ENCODE data around the gene RASGRF2.
"Not testable (repeated sequence)": the region's sequence is repeated elsewhere in the genome, so short reads cannot be mapped to it uniquely, and the experiment has no call there.

RASGRF2 gene

DNA sequence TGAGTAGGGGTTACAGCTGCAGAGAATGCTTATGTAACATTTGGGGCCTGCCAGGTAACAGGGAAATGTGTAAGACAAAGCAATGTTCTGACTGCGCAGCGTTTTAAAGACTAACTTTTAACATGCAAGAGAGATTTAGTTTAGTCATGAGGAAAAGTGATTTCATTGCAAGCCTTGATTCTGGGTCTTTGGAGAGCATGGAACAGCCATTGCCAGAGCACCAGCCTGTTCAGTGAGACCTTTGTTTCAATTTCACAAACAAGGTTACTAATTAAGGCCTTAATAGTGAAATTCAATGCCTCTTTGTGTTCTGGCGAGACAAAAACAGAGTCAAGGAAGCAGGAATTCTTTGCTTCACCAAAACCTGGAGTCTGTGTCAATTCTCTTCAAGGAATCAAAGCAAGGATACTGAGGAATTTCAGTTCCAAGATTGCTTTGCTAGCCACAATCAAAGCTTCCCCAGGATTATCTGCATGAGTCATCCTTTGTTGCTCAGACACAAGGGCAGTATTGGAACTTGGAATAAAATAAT is 287.3 kb downstream of the RASGRF2 start:
- DNase-seq: no peak

DNA sequence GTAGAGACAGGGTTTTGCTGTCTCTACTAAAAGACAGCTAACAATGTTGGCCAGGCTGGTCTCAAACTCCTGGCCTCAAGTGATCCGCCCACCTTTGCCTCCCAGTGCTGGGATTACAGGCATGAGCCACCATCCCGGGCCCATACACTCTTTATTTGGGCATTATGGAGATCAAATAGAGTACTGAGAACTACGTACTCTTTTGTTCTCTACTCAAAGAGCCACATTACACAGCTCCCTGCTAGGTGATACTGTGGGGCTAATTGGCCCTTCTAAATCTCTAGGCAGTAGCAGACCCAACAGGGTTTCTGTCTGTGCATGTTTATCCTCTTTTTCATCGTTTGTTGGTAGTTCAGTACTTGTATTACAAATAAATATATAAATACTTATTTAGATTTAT is 289.1 kb downstream of the RASGRF2 start:
- no peak for DNase-seq

DNA sequence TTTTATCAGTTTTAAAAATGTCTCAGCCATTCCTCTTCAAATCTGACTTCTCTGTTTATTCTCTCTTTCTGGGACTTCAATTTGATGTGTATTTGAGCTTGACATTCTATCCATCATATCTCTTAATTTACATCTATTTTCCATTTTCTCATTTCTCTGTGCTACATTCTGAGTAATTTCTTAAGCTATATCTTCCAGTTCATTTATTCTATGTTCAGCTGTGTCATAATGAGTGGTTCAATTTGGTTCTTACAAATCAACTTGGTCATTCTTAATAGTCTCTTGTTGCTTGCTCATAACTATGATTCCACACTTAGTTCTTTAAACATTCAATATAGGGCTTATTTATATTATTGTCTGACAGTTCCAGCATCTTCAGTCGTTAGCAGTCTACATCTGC is 289.8 kb downstream of the RASGRF2 start:
- DNase-seq: no peak

DNA sequence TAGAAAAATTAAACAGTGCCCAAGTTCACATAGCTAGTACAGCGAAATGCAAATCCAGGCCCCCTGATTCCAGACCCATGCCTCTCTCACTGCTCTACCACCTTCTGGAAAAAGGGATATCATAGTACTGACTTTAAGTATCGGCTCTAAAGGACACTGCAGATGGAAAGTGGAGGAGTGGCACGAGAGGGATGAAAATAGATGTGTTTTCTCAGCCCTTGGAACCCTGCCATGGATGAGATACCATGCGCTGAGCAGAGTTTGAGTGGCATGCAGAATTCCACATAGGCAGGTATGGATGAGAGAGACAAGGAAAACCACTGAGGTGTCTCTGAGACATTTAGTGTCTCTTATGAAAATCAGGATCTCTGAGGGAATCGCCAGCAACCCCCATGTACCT is 291.8 kb downstream of the RASGRF2 start:
- DNase-seq: no peak

DNA sequence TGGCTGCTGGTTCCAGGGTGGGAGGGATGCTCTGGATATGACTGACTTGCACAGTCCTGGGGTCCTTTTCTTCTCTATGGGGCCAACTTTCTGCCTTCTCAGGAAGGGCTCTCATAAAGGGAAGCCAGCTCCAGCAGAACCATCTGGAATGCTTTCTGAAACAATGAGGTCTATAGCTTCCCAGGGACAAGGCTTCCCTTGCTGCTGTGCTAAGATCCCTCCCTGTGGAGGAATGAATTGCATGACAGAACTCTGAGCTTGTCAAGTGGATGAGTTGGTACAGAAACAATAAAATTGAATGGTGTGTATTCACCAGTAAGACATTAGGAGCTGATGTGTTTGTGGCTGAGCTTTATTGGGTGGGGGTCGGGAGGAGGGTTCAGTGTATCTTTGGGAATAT is 292.7 kb downstream of the RASGRF2 start:
- no peak for DNase-seq

DNA sequence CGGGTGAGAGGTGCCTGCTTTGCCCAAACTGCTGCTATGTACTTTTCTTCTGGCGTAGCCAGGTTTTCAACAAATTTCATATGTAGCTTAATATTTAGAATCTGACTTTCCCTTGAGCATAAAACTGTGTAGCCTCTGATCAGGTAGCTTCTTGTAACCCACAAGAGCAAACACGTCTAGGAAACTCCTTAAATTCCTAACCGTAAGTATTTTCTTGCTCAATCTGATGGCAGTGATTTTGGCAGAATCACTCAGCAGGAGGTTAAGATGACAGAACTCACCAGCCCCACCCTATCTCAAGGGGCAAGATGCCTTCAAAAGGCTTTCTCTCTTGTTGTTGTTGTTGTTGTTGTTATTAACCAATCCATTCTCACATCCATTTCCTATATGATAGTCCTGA is 293.7 kb downstream of the RASGRF2 start:
- no peak for DNase-seq

DNA sequence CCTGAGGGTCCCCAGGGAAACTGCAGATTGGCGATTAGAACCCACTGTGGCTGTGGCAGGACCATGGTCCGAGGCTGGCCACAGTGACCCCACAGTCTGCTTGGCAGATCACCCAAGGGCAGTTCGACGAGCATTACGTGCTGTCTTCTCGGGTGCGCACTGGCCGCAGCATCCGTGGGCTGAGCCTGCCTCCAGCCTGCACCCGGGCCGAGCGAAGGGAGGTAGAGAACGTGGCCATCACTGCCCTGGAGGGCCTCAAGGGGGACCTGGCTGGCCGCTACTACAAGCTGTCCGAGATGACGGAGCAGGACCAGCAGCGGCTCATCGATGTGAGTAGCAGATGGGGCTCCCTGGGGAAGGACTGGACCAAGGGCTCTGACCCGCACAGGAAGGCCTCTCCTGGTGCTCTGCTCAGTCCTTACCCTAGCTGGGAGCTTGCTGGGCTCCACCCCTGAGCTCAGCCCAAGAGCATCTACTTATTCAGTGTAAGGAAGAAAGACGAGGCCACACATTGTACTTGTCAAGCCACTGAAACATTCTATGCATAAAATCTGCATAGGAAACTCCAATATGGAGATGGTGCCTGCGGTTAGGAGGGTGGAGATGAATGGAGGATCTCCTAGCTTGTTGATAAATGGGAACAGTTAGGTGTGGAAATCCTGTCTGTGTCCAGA is 294.9 kb downstream of the RASGRF2 start:
- no peak for DNase-seq

DNA sequence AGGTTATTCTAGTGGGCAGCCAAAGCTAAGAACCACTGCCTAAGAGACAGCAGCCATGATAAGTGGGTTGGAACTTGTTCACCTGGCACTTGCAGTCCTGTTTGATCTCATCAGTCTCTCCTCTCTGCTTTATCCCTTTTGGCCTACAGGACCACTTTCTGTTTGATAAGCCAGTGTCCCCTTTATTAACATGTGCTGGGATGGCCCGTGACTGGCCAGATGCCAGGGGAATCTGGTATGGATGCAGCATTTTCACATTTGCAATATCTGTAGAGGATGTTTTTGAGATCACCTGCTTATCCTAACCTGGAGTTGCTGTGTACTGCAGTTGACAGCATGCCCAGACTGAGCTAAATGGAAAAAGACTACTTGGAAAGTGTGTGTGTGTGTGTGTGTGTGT is 296.6 kb downstream of the RASGRF2 start:
- DNase-seq: no peak

DNA sequence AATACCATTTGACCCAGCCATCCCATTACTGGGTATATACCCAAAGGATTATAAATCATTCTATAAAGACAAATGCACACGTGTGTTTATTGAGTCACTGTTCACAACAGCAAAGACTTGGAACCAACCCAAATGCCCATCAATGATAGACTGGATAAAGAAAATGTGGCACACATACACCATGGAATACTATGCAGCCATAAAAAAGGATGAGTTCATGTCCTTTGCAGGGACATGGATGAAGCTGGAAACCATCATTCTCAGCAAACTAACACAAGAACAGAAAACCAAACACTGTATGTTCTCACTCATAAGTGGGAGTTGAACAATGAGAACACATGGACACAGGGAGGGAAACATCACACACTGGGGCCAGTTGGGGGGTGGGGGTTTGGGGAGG is 302.6 kb downstream of the RASGRF2 start:
- DNase-seq: not testable (repeated sequence)

DNA sequence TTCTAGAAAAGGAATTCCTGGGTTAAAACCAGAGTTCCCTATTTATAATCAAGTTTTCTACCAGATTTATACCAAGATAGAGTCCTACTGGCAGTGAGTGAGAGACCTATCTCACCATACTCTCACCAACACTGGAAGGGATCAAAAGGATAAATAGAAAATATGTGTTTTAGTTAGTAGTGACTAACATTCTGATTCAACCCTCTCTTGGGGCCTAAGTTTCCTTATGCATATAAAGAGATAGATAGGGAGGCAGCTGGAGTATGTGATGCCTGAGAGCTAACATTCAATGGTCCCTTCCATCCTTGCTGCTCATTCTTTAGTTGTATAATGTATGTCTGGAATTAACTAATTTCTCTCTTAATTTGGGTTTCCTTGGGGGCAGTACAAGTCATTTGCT is 304.9 kb downstream of the RASGRF2 start:
- DNase-seq: no peak

DNA sequence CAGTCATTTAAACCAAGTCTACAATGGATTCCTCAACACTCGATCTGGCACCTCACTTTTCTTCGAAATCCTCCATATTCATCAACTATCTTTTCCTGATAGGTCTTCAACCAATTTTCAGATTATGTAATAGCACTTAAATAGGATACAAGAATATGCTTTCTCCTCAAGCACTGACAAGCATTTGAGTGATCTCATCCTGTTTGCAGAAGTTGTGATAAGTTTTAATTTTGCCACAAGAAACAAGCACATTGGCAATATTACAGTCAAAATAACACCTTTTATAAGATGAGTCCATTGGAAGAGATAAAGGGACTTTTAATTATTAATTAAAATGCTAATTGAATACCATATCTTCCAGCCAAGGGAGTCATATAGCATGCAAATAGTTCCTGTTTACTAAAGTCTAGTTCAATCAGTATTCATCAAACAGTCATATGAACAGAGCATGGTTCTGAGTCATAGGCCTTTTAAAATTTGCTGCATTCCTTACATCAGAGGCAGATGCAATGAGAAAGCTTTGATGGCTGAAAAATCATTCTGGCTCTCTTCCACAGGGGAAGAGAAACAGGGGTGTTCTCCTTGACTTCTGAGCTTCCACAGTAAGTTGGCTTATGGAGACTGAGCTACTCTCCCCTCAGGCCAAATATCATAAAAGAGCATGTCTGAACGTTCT is 308.5 kb downstream of the RASGRF2 start:
- no peak for DNase-seq

DNA sequence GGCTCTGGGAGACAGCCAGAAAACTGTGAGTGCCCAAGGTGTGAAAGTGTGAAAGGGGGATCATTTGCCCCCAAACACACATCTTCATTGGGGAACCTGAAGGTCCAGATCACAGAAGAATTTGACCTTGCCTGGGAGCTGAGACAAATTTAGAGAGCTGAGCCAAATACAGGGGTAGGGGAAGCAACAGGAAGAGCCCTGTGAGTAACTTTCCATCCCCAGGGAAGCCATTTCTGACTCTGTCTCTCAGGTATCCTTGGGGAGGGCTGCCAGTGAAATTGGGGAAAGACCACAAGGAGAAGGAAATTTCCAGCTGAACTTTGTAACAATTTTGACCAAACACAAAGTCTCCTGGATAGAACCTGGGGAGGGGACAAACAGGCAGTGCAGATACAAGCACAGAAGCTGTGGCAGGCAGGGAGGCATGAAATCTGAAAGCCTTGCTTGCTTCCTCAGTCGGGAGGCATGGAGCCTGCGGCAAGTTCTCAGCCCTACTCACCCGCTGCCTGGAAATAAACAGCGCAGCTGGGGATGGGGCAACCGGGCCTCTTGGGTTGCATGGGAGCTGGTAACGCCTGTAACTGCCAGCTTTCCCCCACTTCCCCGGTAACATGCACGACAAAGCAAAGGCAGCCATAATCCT is 309.7 kb downstream of the RASGRF2 start:
- no peak for DNase-seq

DNA sequence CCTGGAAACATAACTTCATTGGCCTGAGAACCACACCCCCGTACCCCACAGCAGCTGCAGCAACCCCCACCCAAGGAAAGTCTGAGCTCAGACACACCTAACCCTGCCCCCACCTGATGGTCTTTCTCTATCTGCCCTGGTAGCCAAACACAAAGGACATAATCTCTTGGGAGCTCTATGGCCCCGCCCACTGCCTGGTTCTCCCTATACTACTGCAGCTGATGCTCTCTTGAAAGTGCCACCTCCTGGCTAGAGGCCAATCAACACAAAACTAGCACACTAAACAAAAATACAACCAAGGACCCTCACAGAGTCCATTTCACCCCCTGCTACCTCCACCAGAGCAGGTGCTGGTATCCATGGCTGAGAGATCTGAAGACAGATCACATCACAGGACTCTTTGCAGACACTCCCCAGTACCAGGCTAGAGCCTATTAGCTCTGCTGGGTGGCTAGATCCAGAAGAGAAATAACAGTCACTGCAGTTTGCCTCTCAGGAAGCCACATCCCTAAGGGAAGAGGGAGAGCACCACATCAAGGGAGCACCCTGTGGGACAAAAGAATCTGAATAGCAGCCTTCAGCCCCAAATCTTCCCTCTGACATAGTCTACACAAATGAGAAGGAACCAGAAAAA is 310.3 kb downstream of the RASGRF2 start:
- DNase-seq: not testable (repeated sequence)

Data from CD4-positive, alpha-beta T cell treated with Interleukin-1 beta for 1 hour (primary cell).